Fibroblast of skin of left quadriceps (primary cell): Measurements from ENCODE around the gene DTX1.

Experiments
- DNase-seq, 2 experiments: peaks; one replicate each; pipeline ENCODE4 v3.0.0-alpha.2; 2013; ENCODE audit warnings: low read depth in 2 of 2

The DTX1 gene

GRCh38 chr12:113094738-113095137 is 38.2 kb downstream of the DTX1 start:
- DNase-seq = no peak

- no peak for DNase-seq
These were observed 38.9 kb downstream of the DTX1 start for GRCh38 chr12:113095405-113095804.

GRCh38 chr12:113096675-113097461 is 40.3 kb downstream of the DTX1 start:
- no peak for DNase-seq

- DNase-seq = no peak
These were observed 41.3 kb downstream of the DTX1 start for GRCh38 chr12:113097716-113098440.

GRCh38 chr12:113098441-113099028 is 42.0 kb downstream of the DTX1 start:
- peak; percentile 8 to 24 for DNase-seq

- DNase-seq = no peak
These were observed 42.8 kb downstream of the DTX1 start for GRCh38 chr12:113099364-113099763.

GRCh38 chr12:113099764-113100163 is 43.2 kb downstream of the DTX1 start:
- DNase-seq = no peak

- DNase-seq = no peak
These were observed 45.2 kb downstream of the DTX1 start for GRCh38 chr12:113101751-113102150.

- no peak for DNase-seq
These were observed 46.3 kb downstream of the DTX1 start for GRCh38 chr12:113102811-113103210.

GRCh38 chr12:113103756-113104450 is 47.4 kb downstream of the DTX1 start:
- no peak for DNase-seq

- no peak for DNase-seq
These were observed 48.5 kb downstream of the DTX1 start for GRCh38 chr12:113104953-113105510.

- DNase-seq = no peak
These were observed 49.2 kb downstream of the DTX1 start for GRCh38 chr12:113105606-113106271.

GRCh38 chr12:113106361-113106760 is 49.8 kb downstream of the DTX1 start:
- DNase-seq = no peak

GRCh38 chr12:113108308-113108707 is 51.8 kb downstream of the DTX1 start:
- DNase-seq = no peak

- DNase-seq = no peak
These were observed 52.8 kb downstream of the DTX1 start for GRCh38 chr12:113109360-113109759.

GRCh38 chr12:113109872-113110599 is 53.5 kb downstream of the DTX1 start:
- DNase-seq = no peak

- no peak for DNase-seq
These were observed 54.7 kb downstream of the DTX1 start for GRCh38 chr12:113111247-113111646.

GRCh38 chr12:113112043-113112899 is 55.7 kb downstream of the DTX1 start:
- no peak for DNase-seq

- DNase-seq = no peak
These were observed 56.9 kb downstream of the DTX1 start for GRCh38 chr12:113113397-113113796.
